ENCODE data around the gene FAM222B.
"Not testable (repeated sequence)": the region's sequence is repeated elsewhere in the genome, so short reads cannot be mapped to it uniquely, and the experiment has no call there.

GRCh38 chr17:28846699-28847098, 4.1 kb upstream of the FAM222B start:
- not testable (repeated sequence) for TF ChIP-seq CTCF (conservative IDR thresholded peaks at IDR 0.05; ENCODE audit: low read depth, low read length); EZH2 (IDR thresholded peaks at IDR 0.05; ENCODE audit: low read length, unreplicated experiment)

Data from PC-3 (cell line).